ENCODE data around the gene NACA.

GRCh38 chr12:56721721-56722120 lies 3.4 kb downstream of the NACA start:
- TF ChIP-seq CTCF (IDR thresholded peaks at IDR 0.05; ENCODE audit: insufficient read depth, low read length) (no peak), POLR2AphosphoS5 (IDR thresholded peaks at IDR 0.05; ENCODE audit: low read depth) (no peak)
